Activated CD4-positive, alpha-beta T cell treated with anti-CD3 and anti-CD28 coated beads, Interleukin-2, amount 10 ng/mL, durations not matched to agents 24 days and 14 days (primary cell): ENCODE measurements around the gene DUSP14. TPM values are rescaled to one million over a fixed set of nuclear protein-coding genes. Genes with fewer than 3 reads are reported as not detected.

Experiments
- DNase-seq: peaks from one replicate; pipeline ENCODE4 v3.0.0; 2022
- H3K27ac Mint-ChIP-seq: one replicate; pipeline ENCODE4 v1.8.0; 2022; ENCODE audit warnings: mild to moderate bottlenecking, mixed read lengths
- H3K27me3 Mint-ChIP-seq: one replicate; pipeline ENCODE4 v1.8.0; 2022; ENCODE audit warnings: mixed read lengths
- H3K36me3 Mint-ChIP-seq: one replicate; pipeline ENCODE4 v1.8.0; 2022; ENCODE audit warnings: low read depth, mild to moderate bottlenecking, mixed read lengths
- H3K4me1 Mint-ChIP-seq: one replicate; pipeline ENCODE4 v1.8.0; 2021; ENCODE audit warnings: mixed read lengths
- H3K4me3 Mint-ChIP-seq: one replicate; pipeline ENCODE4 v1.8.0; 2022; ENCODE audit warnings: mild to moderate bottlenecking, moderate library complexity, mixed read lengths
- H3K9me3 Mint-ChIP-seq: one replicate; pipeline ENCODE4 v1.8.0; 2021; ENCODE audit warnings: mixed read lengths
- intact Hi-C: fragments of 100-400 bp; cut with micrococcal nuclease; formaldehyde crosslinking; loops from one replicate; pipeline ENCODE4 v1.15.1; 2023
- total RNA-seq: library from RNA; stranded (reverse); gene quantifications from 2 replicates; pipeline ENCODE4 v1.2.3, GENCODE V29; 2022

The DUSP14 gene
- total RNA-seq, 1 donor from 2014 or later: 18.7 TPM

GRCh38 chr17:37541880-37542660, 52.4 kb downstream of the DUSP14 start:
- H3K9me3 Mint-ChIP-seq: no peaks in the 10 kb centered on the region
- H3K36me3 Mint-ChIP-seq: peaks cover 48% of the 10 kb centered on the region
- intact Hi-C loops: no loop called here
- no peak overlapping the region for H3K27ac Mint-ChIP-seq
- DNase-seq: no peak
- H3K4me3 Mint-ChIP-seq: no peak overlapping the region
- H3K4me1 Mint-ChIP-seq: peaks cover 6% of the 10 kb centered on the region
- no peaks in the 10 kb centered on the region for H3K27me3 Mint-ChIP-seq

DNA sequence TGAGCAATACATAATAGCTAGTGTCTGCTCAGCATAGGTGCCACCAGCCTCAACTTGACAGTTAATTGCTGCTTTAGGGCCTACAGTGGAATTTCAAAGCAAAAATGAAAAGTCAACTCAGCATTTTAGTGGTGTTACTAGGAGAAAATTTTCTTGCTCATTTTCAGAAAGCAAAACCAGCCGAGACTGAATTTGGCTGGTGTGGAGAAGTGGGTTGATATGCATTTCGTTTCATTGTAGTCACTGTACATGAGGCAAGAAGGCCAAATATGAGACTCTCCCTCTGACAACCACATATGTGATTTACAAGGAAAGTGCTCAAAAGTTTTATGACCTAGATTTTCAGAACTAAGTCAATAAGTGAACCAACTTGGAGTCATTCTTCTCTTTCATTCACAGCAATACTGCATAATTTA, 54.0 kb downstream of the DUSP14 start:
- intact Hi-C loops: no loop called here
- H3K36me3 Mint-ChIP-seq: peaks cover 38% of the 10 kb centered on the region
- no peak for DNase-seq
- peaks cover 10% of the 10 kb centered on the region for H3K4me1 Mint-ChIP-seq
- H3K27ac Mint-ChIP-seq: peak overlapping the region; percentile 5
- H3K27me3 Mint-ChIP-seq: no peaks in the 10 kb centered on the region
- no peak overlapping the region for H3K4me3 Mint-ChIP-seq
- H3K9me3 Mint-ChIP-seq: no peaks in the 10 kb centered on the region

DNA sequence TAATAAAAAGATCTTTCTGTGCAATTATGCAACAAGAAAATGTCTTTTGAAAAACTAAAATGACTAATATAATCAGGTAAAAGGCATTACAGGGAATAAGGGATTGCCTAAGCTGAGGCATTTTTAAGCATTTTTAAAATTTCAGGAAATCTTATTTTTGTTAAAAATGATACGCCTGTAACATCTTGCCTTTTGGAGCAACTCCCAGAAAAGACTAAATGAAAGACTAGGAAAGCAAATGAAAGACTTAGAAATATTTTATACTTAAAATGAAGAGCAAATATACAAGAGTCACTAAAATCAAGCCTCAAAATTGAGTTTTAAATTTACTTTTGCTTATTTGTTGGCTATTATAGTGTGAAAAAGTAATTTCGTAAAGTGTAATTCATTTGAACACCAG, 55.8 kb downstream of the DUSP14 start:
- no peaks in the 10 kb centered on the region for H3K27me3 Mint-ChIP-seq
- peaks cover 12% of the 10 kb centered on the region for H3K4me1 Mint-ChIP-seq
- no peaks in the 10 kb centered on the region for H3K9me3 Mint-ChIP-seq
- H3K36me3 Mint-ChIP-seq: peaks cover 32% of the 10 kb centered on the region
- intact Hi-C loops: no loop called here
- no peak for DNase-seq
- H3K27ac Mint-ChIP-seq: no peak overlapping the region
- H3K4me3 Mint-ChIP-seq: no peak overlapping the region

DNA sequence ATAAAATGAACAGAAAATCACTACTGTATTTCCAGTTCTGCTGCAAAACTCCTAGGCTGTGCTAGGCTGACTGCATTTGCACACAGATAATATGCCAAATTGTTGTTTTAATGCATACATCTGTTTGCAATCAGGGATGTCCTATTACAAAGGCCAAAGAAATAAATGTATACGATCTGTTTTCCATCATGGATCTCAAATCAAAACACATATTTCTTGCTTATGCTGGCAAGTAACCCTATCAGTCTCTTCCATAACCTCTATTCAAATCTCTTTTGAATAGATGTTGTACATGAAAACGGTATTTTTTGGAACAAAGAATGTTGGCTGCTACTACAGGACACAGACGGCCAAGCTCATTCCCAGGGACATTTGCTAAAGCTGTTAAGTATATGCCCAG, 56.6 kb downstream of the DUSP14 start:
- intact Hi-C loops: no loop called here
- Mint-ChIP-seq H3K36me3 (peaks cover 33% of the 10 kb centered on the region), H3K27ac (no peak overlapping the region), H3K27me3 (no peaks in the 10 kb centered on the region), H3K4me3 (no peak overlapping the region), H3K4me1 (peaks cover 16% of the 10 kb centered on the region), H3K9me3 (no peaks in the 10 kb centered on the region)
- DNase-seq: no peak

GRCh38 chr17:37547986-37548385, 58.3 kb downstream of the DUSP14 start:
- H3K27ac Mint-ChIP-seq: no peak overlapping the region
- no peaks in the 10 kb centered on the region for H3K9me3 Mint-ChIP-seq

DNA sequence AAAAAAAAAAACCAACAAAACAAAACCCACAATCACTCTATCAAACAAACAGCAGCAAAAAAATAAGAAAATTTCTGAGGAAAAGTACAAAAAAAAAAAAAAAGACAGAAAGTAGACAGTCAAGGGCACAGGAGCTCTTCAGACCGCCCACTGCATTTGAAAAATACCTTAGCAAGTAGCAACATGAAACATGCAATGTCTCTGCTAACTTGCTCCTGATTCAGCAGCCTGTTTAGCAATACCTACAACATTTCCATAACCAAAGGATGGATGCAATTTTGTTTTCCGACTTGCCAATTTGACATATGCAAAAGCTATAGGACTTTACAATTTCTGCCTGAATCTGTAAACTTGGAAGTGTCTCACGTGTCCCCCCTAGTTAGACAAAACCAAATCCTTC, 62.1 kb downstream of the DUSP14 start:
- H3K9me3 Mint-ChIP-seq: no peaks in the 10 kb centered on the region
- DNase-seq: no peak
- H3K36me3 Mint-ChIP-seq: peaks cover 47% of the 10 kb centered on the region
- intact Hi-C loops: no loop called here
- peak overlapping the region; percentile 40 for H3K27ac Mint-ChIP-seq
- H3K4me1 Mint-ChIP-seq: peaks cover 28% of the 10 kb centered on the region
- H3K4me3 Mint-ChIP-seq: no peak overlapping the region
- no peaks in the 10 kb centered on the region for H3K27me3 Mint-ChIP-seq

More at GRCh38 chr17:37547986-37548385, 58.3 kb downstream of the DUSP14 start:
- Mint-ChIP-seq H3K4me1 (peaks cover 28% of the 10 kb centered on the region), H3K36me3 (peaks cover 36% of the 10 kb centered on the region), H3K27me3 (no peaks in the 10 kb centered on the region), H3K4me3 (no peak overlapping the region)
- no peak for DNase-seq
- intact Hi-C loops: no loop called here

- Mint-ChIP-seq H3K27me3 (no peaks in the 10 kb centered on the region), H3K4me3 (no peak overlapping the region), H3K36me3 (peaks cover 56% of the 10 kb centered on the region), H3K4me1 (peaks cover 22% of the 10 kb centered on the region), H3K27ac (no peak overlapping the region), H3K9me3 (no peaks in the 10 kb centered on the region)
- DNase-seq: no peak
- intact Hi-C loops: no loop called here
Observed at GRCh38 chr17:37553401-37553966, 63.8 kb downstream of the DUSP14 start.

GRCh38 chr17:37555386-37555785, 65.7 kb downstream of the DUSP14 start:
- DNase-seq: no peak
- peaks cover 60% of the 10 kb centered on the region for H3K36me3 Mint-ChIP-seq
- H3K9me3 Mint-ChIP-seq: no peaks in the 10 kb centered on the region
- intact Hi-C loops: no loop called here
- H3K27me3 Mint-ChIP-seq: no peaks in the 10 kb centered on the region
- no peak overlapping the region for H3K27ac Mint-ChIP-seq
- no peak overlapping the region for H3K4me3 Mint-ChIP-seq
- H3K4me1 Mint-ChIP-seq: peaks cover 21% of the 10 kb centered on the region

DNA sequence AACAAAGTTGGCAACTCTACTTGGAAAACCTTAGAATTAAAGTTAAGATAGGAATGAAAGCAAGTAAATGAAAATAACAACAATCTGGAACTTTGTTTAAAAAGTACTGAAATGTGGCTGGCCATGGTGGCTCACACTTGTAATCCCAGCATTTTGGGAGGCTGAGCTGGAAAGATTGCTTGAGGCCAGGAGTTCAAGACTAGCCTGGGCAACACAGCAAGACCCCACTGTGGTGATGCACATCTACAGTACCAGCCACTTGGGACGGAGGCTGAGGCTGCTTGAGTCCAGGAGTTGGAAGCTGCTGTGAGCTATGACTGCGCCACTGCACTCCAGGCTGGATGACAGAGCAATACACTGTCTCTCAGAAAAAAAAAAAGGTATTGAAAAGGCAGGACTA, 67.8 kb downstream of the DUSP14 start:
- Mint-ChIP-seq H3K27me3 (no peaks in the 10 kb centered on the region), H3K27ac (no peak overlapping the region), H3K4me1 (peaks cover 9% of the 10 kb centered on the region), H3K9me3 (no peaks in the 10 kb centered on the region), H3K4me3 (no peak overlapping the region), H3K36me3 (peaks cover 57% of the 10 kb centered on the region)
- intact Hi-C loops: no loop called here
- no peak for DNase-seq

DNA sequence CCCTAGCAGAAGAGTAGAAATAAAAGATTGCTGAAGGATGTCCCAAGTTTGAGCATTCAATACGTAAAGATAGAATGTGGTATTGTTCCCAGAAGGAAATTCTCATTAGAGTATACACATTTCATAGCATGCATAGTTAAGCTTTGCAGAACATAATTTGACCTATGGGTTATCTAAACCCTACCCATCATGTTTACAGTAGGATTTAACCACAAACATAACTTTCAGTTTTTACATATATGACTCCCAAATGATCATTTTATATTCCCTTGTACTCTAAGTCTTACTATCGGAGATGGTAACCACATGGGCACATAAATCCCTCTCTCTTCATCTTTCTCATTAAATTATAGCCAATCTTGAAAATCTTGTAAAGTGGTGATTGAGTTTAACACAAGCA, 68.6 kb downstream of the DUSP14 start:
- DNase-seq: no peak
- intact Hi-C loops: no loop called here
- H3K27me3 Mint-ChIP-seq: no peaks in the 10 kb centered on the region
- H3K27ac Mint-ChIP-seq: no peak overlapping the region
- H3K4me1 Mint-ChIP-seq: peaks cover 4% of the 10 kb centered on the region
- H3K9me3 Mint-ChIP-seq: no peaks in the 10 kb centered on the region
- H3K4me3 Mint-ChIP-seq: no peak overlapping the region
- H3K36me3 Mint-ChIP-seq: peaks cover 49% of the 10 kb centered on the region

DNA sequence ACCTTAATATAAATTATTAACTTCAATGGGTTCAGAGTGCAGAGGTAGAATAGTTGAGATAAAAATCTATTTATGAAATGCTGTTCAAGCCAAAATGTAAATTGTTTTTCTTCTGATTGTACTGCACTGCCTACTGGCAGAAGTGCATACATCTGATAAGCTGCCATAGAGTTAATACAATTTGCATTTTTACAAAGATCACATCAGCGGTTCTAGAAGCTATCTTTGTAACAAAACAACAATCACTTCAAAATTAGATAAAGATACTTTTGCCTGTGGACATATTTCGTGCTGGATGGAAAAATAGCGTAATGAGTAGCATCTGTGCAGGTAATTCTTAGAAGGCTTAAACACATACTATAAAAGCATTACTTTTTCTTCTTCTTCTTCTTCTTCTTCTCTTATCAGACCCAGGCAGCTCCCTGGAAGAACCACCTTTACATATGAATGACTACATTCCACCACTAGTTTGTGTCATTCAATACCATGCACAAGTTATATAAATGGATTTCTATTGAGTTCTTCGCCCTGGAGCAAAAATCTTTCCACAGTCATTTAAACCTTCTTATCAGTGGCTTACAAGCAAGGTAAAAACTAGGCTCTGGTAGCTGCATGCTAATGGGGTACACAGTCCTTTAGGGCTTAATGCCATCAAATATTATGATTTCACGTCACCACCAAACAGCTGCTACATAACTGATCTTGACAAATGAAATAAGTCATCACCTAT, 72.5 kb downstream of the DUSP14 start:
- H3K36me3 Mint-ChIP-seq: peaks cover 50% of the 10 kb centered on the region
- intact Hi-C loops: no loop called here
- H3K27ac Mint-ChIP-seq: no peak overlapping the region
- no peaks in the 10 kb centered on the region for H3K27me3 Mint-ChIP-seq
- DNase-seq: no peak
- H3K4me3 Mint-ChIP-seq: no peak overlapping the region
- H3K9me3 Mint-ChIP-seq: no peaks in the 10 kb centered on the region
- H3K4me1 Mint-ChIP-seq: peaks cover 3% of the 10 kb centered on the region

Other genes starting within 250 kb of the DUSP14 start
- not detected in 2 replicates for gene C17orf78, start 113.9 kb upstream of the DUSP14 start, total RNA-seq
- 120 and 122 TPM in 2 replicates for gene ACACA, start 83.1 kb upstream of the DUSP14 start, total RNA-seq
- 43.2 and 46.7 TPM in 2 replicates for gene TADA2A, start 83.0 kb upstream of the DUSP14 start, total RNA-seq
- 44.1 and 45.3 TPM in 2 replicates for gene SYNRG, start 119.5 kb downstream of the DUSP14 start, total RNA-seq
- 46.6 and 50.0 TPM in 2 replicates for gene DDX52, start 153.6 kb downstream of the DUSP14 start, total RNA-seq